GM21576 (cell line): ENCODE data around the gene CACNG4.

Experiments used
- ATAC-seq: cut with Tn5 transposase; IDR thresholded peaks from one replicate; pipeline ENCODE4 v1.9.1; 2021; ENCODE audit warnings: mild to moderate bottlenecking, moderate library complexity; ENCODE audit not compliant: unreplicated experiment

CACNG4 gene

DNA sequence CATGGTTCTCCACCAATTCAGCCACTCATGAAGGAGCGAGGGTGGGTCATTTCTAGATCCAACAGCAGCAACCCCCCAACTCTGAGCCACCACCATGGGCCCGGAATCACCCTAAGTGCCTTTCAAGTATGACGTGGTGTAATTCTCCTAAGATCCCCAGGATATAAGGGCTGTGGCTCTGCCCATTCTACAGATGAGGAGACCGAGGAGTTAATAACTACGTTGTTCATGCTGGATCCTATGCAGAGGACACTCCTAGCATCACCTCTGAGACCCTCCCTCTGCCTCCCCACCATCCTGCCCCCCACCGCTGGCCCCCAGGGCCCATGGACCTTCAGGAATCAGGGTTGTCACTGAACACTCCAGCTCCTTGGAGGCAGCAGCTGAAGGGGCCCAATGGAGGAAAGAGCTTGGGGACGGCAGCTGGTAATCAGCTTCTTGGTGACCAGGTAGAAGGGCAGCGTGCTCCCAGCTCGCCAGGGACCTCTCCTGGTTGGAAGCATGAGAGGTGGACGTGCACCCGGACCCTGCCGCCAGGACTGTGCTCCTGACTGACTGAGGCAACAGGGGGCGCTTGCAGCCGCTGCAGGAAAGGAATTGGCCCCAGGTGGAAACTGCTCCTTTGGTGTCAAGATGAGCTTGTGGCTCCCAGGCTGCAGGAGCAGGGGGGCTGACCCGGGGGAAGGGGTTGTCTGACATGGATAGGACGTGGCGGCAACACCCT, 51.7 kb downstream of the CACNG4 start:
- no peak for ATAC-seq

GRCh38 chr17:67017910-67018309, 53.4 kb downstream of the CACNG4 start:
- ATAC-seq = no peak

- ATAC-seq = no peak
Measured at GRCh38 chr17:67018471-67019434, 54.2 kb downstream of the CACNG4 start.

- no peak for ATAC-seq
Measured at GRCh38 chr17:67019809-67020208, 55.3 kb downstream of the CACNG4 start.

GRCh38 chr17:67020293-67020766, 55.8 kb downstream of the CACNG4 start:
- ATAC-seq = no peak

DNA sequence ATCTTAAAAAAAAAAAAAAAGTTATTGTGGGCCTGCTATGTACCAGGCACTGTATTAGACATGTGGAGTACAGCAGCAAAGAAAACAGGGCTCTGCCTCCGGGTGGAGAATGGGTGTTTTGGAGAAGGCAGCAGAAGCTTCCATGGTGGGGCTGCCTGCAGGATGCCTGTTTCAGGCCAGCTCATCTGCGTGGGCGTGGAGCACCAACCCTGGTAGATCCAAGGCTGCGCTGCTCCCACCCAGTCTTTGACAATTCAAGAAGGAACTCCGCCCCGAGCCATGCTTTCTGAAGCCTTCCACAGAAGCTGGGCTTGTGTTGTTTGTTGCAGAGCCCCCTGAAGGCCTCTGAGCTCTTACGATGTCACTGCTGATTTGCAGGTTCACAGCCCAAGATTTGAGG, 56.7 kb downstream of the CACNG4 start:
- ATAC-seq = no peak

DNA sequence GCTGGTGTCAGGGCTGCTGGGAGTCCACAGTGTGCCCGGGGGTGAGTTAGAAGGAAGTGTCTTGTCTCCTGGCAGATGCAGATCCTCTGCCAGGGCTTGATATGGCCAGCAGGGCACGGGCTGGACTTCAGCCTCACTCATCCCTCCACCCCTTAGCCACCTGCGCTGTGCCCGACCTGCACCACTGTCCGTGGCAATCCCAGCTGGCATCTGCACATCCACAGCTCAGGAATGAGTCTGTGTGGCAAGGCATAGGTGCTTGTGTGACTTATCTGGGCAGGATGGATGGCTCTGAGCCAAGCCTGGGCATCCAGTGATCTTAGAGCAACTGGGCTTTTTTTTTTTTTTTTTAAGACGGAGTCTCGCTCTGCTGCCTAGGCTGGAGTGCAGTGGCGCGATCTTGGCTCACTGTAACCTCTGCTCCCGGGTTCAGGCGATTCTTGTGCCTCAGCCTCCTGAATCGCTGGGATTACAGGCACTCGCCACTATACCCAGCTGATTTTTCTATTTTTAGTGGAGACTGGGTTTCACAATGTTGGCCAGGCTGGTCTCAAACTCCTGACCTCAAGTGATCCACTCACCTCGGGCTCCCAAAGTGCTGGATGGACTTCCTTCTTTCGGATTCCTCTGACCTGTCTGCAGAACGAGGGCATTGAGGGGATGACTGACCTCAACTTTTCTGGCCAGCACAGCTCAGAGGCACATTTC, 57.4 kb downstream of the CACNG4 start:
- no peak for ATAC-seq

DNA sequence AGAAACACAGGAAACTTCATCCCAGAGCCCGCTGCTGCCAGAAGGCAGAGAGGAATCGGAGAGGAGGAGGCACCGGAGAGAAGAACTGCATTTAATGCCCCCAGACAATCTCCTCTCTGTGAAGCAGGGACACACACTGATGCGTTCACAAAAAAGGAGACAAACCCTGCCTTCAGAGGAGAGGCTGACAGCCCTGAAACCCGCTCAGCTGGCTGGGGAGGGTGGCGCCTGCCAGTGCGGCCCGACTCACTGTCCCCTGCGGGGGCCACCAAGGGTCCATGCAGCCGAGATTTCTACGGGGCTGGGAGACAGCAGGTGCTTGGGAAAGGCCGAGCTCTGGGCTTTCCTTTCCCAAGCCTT, 57.9 kb downstream of the CACNG4 start:
- ATAC-seq = no peak

DNA sequence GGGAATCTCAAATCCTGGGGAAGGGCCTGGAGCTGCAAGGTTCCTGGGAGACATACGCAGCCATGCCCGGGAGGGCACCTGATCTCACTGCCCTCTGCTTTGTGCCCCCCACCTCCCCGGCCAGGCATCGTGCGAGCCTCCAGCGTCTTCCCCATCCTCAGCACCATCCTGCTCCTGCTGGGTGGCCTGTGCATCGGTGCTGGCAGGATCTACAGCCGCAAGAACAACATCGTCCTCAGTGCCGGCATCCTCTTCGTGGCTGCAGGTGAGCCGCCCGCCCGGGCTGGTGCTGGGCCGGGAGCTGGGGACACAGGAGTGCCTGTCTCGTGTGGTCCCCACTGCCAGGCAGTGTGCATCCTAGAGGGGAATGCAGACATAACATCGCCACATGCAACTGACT, 60.2 kb downstream of the CACNG4 start:
- ATAC-seq = no peak

DNA sequence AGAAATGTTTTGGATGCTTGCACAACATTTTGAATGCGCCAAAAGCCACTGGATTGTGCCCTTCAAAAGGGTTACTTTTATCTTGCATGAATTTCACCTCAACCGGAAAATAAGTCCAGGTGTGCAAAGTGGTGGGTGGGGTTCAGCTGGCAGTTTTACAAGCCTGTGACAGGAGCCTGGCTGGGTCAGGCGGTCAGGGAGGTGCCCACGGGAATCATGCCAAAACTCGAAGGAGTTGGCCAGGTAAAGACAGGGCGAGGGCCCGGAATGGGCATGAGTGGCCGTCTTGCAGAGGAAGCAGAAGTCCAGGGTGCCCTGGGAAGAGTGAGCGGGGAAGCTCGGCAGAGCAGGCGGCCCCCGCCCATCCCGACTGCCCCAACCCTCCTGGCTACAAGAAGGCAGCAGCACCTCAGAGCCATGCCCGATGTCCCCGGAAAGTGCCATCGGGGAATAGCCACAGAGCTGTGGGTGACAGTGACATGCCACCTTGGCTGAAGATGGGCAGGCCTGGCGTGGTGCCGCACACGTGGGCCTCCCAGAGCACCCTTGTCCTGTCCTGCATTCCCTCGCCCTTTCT, 60.8 kb downstream of the CACNG4 start:
- ATAC-seq = no peak

DNA sequence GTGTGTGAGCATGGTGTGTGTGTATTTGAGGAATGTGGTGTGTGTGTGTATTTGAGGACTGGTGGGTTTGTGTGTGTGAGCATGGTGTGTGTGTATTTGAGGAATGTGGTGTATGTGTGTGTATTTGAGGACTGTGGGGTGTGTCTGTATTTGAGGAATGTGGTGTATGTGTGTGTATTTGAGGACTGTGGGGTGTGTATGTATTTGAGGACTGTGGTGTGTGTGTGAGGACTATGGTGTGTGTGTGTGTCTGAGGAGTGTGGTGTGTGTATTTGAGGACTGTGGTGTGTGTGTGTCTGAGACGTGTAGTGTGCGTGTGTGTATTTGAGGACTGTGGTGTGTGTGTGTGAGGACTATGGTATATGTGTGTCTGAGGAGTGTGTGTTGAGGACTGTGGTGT, 61.8 kb downstream of the CACNG4 start:
- ATAC-seq = no peak

- ATAC-seq = no peak
Measured at GRCh38 chr17:67027031-67027628, 62.6 kb downstream of the CACNG4 start.

DNA sequence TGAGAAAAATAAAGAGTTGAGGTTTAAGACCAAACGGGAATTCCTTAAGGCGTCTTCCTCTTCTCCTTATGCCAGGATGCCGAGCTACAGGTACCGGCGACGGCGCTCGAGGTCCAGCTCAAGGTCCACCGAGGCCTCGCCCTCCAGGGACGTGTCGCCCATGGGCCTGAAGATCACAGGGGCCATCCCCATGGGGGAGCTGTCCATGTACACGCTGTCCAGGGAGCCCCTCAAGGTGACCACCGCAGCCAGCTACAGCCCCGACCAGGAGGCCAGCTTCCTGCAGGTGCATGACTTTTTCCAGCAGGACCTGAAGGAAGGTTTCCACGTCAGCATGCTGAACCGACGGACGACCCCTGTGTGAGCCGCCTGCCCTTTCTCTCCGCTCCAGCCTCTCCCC, 66.1 kb downstream of the CACNG4 start:
- ATAC-seq = no peak

- ATAC-seq = no peak
Measured at GRCh38 chr17:67032382-67032781, 67.9 kb downstream of the CACNG4 start.

- ATAC-seq = no peak
Measured at GRCh38 chr17:67032985-67033384, 68.5 kb downstream of the CACNG4 start.

DNA sequence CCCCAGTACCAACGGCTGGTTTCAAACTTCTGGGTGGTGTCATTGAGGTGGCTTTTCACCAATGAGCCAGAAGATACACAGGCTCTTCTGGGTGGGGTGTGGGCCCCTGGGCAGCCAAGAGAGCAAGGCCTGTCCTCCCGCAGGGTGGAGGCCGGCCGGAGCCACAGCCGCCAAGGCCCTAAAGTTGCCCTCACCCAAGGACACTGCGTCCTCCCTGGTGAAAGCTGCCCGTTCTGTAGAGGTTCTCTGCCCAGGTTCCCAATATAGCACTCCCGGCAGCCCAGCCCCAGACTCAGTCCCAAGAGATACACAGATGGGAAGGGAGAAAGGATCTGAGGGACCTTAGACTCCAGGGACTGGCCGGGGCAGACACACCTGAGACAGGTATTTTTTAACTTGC, 69.1 kb downstream of the CACNG4 start:
- no peak for ATAC-seq

DNA sequence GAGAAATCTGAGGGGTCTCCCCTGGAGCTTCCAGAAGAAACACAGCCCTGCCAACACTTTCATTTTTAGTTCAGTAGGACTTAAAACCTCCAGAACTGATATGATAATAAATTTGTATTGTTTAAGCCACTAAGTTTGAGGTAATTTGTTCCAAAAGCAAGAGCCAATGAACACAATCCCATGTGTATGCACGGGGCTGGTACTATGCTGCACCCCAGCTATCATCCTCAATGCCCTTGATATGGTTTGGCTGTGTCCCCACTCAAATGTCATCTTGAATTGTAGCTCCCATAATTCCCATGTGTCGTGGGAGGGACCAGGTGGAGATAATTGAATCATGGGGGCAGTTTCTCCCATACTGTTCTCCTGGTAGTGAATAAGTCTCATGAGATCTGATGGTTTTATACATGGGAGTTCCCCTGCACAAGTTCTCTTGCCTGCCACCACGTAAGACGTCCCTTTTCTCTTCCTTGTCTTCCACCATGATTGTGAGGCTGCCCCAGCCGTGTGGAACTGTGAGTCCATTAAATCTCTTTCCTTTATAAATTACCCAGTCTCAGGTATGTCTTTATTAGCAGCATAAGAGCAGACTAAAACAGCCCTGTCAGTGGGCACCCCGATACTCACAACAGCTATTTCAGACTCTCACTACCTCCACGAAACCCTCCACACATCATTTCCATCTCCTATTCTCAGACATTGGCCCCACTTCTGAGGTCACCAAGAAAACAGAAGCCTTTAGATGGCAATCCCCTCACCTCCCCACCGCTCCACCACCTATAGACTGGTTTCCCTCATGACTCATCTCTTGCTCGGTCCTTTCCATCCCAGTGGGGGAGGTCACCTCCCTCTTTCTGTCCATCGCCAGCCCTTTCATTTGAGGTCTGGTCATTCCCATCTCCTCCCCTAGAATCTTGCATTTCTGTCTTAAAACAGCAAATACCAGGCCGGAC, 70.9 kb downstream of the CACNG4 start:
- no peak for ATAC-seq

- ATAC-seq = no peak
Measured at GRCh38 chr17:67038861-67039365, 74.4 kb downstream of the CACNG4 start.

DNA sequence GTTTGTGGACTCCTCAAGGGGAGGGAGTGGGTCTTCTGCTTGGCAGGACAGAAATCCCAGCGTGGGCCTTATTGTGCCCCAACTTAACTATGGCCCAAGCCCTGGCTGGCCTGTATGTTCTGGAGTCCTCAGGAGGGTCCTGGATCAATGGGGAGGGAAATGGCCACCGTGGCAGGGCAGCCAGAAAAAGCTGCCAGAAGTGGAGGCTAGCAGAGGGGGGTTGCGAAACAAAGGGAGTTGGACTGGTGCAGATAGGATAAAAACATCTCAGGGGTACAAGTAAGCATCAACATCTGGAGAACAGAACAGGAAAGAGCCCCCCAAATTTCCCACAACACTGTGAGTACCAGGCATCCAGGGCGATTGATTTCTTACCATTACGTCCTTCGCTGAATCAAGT, 76.1 kb downstream of the CACNG4 start:
- no peak for ATAC-seq
